ENCODE data around the gene ALAS1.

- TF ChIP-seq POLR2A (IDR thresholded peaks at IDR 0.05; ENCODE audit: low read depth, low read length) (no peak), TAF1 (IDR thresholded peaks at IDR 0.05; ENCODE audit: low read depth, low read length) (no peak), POLR2AphosphoS5 (IDR thresholded peaks at IDR 0.05; ENCODE audit: low read depth, low read length) (no peak), SPI1 (IDR thresholded peaks at IDR 0.05; ENCODE audit: low read depth, low read length) (no peak), POU2F2 (IDR thresholded peaks at IDR 0.05; ENCODE audit: low read depth, low read length) (no peak), PAX5 (IDR thresholded peaks at IDR 0.05; ENCODE audit: insufficient read depth, low read length, severe bottlenecking) (no peak)
These were observed 19.4 kb downstream of the ALAS1 start for GRCh38 chr3:52217409-52217805.
